Choroid plexus epithelial cell (primary cell): ENCODE results near the gene RBX1.

ENCODE experiments used
- DNase-seq: peaks from one replicate; pipeline ENCODE4 v3.0.0-alpha.2; 2010; ENCODE audit warnings: low read depth
- H3K4me3 ChIP-seq: 2 replicates; pipeline ENCODE4 v1.5.1; 2011; ENCODE audit warnings: low read depth, mild to moderate bottlenecking, control low read depth, low read length, moderate library complexity
- TF ChIP-seq, protein P1 (sequence below): conservative IDR thresholded peaks from 2 replicates; pipeline ENCODE4 v1.5.1; 2011; ENCODE audit warnings: low read depth, mild to moderate bottlenecking, control low read depth, inconsistent platforms, low read length, moderate library complexity

The RBX1 gene

DNA sequence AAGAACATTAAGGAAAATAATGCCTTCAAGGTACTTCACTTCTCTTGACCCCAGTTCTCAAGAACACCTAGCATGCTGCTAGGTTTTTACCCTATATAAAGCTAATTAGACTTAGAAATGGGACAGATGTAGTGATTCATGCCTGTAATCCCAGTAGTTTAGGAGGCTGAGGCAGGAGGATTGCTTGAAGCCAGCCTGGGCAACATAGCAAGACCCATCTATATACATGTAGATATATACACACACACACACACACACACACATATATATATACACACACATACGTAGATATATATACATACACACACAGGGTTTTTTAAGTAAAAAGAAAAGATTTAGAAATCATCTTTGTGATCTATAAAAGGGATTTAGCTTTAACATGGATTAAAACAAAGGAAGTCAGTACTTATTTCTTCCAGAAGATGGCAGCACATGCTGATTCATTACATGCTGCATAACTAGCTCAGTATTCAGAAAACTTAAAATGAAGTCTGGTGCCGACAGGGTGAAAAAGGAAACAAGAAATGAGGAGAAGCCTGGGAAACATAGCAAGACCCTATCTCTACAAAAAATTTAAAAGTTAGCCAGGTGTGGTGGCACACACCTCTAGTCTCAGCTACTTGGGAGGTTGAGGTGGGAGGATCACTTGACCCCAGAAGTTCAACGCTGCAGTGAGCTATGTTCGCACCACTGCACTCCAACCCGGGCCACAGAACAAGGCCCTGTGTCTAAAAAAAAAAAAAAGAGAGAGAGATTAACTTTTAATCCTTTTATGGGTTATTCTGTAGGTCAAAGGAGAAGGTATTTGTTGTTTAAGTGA lies 28.5 kb upstream of the RBX1 start:
- DNase-seq: peak; percentile 85
- H3K4me3 ChIP-seq: no peak overlapping the region
- TF ChIP-seq, protein P1, sequence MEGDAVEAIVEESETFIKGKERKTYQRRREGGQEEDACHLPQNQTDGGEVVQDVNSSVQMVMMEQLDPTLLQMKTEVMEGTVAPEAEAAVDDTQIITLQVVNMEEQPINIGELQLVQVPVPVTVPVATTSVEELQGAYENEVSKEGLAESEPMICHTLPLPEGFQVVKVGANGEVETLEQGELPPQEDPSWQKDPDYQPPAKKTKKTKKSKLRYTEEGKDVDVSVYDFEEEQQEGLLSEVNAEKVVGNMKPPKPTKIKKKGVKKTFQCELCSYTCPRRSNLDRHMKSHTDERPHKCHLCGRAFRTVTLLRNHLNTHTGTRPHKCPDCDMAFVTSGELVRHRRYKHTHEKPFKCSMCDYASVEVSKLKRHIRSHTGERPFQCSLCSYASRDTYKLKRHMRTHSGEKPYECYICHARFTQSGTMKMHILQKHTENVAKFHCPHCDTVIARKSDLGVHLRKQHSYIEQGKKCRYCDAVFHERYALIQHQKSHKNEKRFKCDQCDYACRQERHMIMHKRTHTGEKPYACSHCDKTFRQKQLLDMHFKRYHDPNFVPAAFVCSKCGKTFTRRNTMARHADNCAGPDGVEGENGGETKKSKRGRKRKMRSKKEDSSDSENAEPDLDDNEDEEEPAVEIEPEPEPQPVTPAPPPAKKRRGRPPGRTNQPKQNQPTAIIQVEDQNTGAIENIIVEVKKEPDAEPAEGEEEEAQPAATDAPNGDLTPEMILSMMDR: peak; percentile 56

DNA sequence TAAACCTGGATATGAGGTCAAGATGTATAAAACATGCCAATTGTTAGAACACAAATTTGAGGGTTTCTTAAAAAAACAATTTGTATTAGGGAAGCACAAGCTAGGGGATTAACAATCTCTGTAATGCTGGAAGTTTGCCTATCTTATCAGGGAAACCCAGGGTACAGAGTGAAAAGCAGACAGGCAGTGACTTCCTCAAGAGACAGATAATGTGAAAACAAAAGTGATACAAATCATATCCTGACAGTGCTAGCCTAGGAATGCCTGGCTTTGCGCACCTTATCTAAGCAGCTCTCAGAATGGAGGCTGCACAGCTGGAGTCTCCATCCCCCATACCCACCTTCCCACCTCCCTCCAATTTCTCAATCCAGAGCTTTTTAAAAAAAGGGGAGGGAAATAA lies 22.5 kb upstream of the RBX1 start:
- H3K4me3 ChIP-seq: no peak overlapping the region
- DNase-seq: no peak
- TF ChIP-seq, protein P1: no peak

DNA sequence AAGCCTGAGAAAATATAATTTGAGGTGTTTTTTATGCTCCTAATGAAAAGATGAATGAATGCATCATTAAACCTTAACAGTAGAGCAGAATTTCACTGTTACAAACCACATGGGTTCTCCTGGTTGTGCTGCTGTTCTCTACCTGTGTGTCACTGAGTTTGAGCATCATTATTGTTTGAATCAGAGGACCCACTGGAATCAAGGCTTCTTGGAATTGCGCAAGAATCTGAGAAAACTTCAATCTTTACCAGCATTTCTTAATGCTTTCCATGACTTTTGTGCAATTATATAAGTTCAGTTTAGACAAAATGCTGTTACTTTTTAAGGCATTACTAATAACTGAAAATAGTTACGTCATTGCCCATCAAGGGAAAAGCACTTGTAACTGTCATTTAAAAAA lies 18.8 kb upstream of the RBX1 start:
- TF ChIP-seq, protein P1: no peak
- DNase-seq: no peak
- H3K4me3 ChIP-seq: no peak overlapping the region

DNA sequence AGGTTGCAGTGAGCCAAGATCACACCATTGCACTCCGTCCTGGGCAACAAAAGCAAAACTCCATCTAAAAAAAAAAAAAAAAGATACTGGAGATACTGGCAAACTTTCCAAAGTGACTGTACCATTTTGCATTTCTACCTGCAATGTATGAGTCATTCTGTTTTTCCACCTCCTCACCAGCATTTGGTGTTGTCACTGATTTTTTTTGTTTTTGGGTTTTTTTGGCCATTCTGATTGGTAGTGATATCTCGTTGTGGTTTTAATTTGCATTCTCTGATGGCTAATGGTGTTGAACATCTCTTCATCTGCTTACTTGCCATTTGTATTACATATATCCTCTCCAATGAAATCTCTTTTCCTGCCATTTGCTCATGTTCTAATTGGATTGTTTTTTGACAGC lies 12.0 kb upstream of the RBX1 start:
- H3K4me3 ChIP-seq: no peak overlapping the region
- TF ChIP-seq, protein P1: no peak

DNA sequence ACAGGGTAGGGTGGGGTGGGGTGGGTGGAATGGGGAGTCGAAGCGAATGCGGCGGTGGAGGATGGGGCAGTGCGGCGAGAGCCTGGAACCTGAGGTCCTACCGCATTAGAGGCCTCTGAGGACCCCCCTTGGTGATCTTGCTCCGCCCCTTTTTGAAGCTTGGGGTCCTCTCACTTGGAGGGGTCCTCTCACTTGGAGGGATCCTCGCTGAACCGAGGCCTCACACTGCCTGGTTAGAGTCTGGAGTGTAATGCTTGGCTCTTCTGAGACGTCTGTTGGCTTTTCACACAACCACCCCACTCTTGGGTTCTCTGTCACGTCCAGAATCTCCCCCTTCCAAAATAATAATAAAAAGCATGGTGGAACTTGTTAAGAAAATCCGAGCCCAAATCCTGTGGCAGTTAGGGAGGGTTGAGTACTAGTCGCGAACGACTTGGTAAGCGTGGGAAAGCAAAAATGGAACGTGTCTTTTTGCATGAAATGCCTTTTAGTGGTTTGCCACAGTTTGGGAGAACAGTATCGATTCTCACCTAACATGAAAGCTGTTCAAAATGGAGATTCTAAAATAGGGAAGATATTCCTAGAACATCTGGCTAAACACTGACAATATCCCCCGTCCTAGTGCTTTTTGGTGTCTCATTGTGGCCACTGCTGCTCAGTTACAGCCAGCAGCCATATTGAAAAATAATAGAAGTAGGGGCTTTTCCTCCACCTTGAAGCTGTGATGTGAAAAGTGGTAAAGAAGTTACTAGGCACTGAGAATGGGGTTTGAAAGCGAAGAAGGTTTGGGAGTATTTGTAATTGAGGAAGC lies 822 bp downstream of the RBX1 start:
- H3K4me3 ChIP-seq: peak overlapping the region; percentile 96
- TF ChIP-seq, protein P1: no peak
- no peak for DNase-seq

More for the DNA sequence above, 12.0 kb upstream of the RBX1 start:
- DNase-seq: no peak

GRCh38 chr22:40953471-40953870 lies 2.3 kb downstream of the RBX1 start:
- peak; percentile 4 for DNase-seq
- TF ChIP-seq, protein P1: no peak
- H3K4me3 ChIP-seq: no peak overlapping the region

DNA sequence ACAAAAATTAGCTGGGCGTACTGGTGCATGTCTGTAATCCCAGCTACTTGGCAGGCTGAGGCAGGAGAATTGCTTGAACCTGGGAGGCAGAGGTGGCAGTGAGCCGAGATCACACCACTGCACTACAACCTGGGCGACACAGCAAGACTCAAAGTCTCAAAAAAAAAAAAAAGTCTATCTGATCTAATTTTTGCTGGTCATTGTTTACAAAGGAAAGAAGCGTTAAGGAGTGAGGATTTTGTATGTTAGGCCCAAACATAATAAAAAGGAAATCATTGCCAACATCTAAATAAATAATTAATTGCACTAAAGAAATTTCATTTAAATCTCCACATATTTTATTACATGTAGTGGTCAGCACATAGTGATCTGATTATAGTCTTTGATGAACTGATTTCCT lies 2.9 kb downstream of the RBX1 start:
- DNase-seq: no peak
- H3K4me3 ChIP-seq: no peak overlapping the region
- TF ChIP-seq, protein P1: no peak
